Stimulated activated naive B cell treated with anti-CD40 and anti-IgM and Interleukin-4, amounts not matched to agents 10 μg/mL and 1 μg/mL and 100 μg/mL, for 72 hours (primary cell): Measurements from ENCODE around the gene TRAPPC3L.

Experiments used
- ATAC-seq, 2 donors: fragments of 150-1000 bp; cut with Tn5 transposase; replicated peaks; 2 replicates each; pipeline ENCODE4 v1.10.0; 2021; ENCODE audit warnings: moderate library complexity in 1 of 2
- DNase-seq: peaks from one replicate; pipeline ENCODE4 v3.0.0; 2021
- H3K27ac Mint-ChIP-seq: one replicate; pipeline ENCODE4 v1.8.0; 2022; ENCODE audit warnings: mild to moderate bottlenecking, mixed read lengths
- H3K27me3 Mint-ChIP-seq, 2 donors: one replicate each; pipeline ENCODE4 v1.8.0; 2022; ENCODE audit warnings: mixed read lengths in 2 of 2
- H3K36me3 Mint-ChIP-seq, 2 donors: one replicate each; pipeline ENCODE4 v1.8.0; 2022; ENCODE audit warnings: mixed read lengths in 2 of 2, mild to moderate bottlenecking in 1 of 2
- H3K4me1 Mint-ChIP-seq, 2 donors: one replicate each; pipeline ENCODE4 v1.8.0; 2022; ENCODE audit warnings: mixed read lengths in 2 of 2, mild to moderate bottlenecking in 1 of 2
- H3K4me3 Mint-ChIP-seq, 2 donors: one replicate each; pipeline ENCODE4 v1.8.0; 2022; ENCODE audit warnings: mild to moderate bottlenecking in 2 of 2, mixed read lengths in 2 of 2, moderate library complexity in 1 of 2
- H3K9me3 Mint-ChIP-seq, 2 donors: one replicate each; pipeline ENCODE4 v1.8.0; 2022; ENCODE audit warnings: mixed read lengths in 2 of 2, mild to moderate bottlenecking in 1 of 2

TRAPPC3L gene

DNA sequence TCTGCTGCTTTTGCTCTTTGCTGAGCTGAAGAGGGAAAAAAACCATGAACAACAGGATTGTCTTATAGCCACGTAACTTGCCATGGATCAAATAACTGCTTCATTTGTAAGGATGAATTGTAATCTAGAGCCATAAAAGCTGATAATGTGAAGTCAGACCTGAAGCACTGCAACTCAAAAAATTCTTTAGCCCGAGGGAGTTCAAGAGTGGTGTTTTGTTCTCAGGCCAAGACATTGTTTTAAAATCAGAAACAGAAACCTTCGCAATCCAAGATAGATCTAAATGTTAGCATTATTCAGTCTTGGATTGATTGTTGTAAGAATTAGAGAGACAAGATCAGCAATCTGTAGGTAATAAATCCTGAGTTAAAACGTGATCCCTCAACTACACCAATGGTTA is at the start of gene TRAPPC3L:
Gene TRAPPC3L (minus strand): TSS at position 34 of the 400 bp plus-strand sequence. CDS start 170 bp downstream, outside the sequence.
- DNase-seq (no peak), ATAC-seq (no peak)
- H3K9me3 Mint-ChIP-seq: no peaks in the 10 kb centered on the region
- H3K36me3 Mint-ChIP-seq: no peaks in the 10 kb centered on the region
- no peak within 1 kb of the TSS for H3K27ac Mint-ChIP-seq
- no peak within 1 kb of the TSS for H3K4me3 Mint-ChIP-seq
- H3K27me3 Mint-ChIP-seq: peaks cover 15 to 25% of the 10 kb centered on the region in 2 donors
- H3K4me1 Mint-ChIP-seq: no peaks in the 10 kb centered on the region

DNA sequence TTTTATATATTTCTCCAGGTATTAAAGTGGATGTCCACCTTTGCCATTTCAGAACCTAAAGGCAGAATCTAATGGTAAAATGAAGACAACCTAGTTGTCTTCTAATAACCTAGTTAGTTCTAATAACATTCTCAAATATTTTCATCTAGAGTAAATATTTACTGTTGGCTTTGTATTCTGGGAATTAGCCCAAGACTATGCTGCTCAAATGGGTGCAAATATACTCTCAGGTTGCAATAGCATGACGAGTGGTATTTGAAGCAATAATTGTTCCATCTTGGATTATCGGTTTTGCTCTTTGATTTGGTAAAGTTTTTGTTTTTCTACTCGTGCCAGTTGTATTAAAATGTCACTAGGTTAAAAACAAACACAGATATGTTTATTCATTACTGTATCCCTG is 49.8 kb upstream of the TRAPPC3L start:
- ATAC-seq (no peak), DNase-seq (no peak)
- Mint-ChIP-seq H3K9me3 (no peaks in the 10 kb centered on the region), H3K4me1 (no peaks in the 10 kb centered on the region), H3K4me3 (no peak overlapping the region), H3K27ac (no peak overlapping the region), H3K27me3 (no peaks in the 10 kb centered on the region), H3K36me3 (peaks cover 29 to 57% of the 10 kb centered on the region in 2 donors)

DNA sequence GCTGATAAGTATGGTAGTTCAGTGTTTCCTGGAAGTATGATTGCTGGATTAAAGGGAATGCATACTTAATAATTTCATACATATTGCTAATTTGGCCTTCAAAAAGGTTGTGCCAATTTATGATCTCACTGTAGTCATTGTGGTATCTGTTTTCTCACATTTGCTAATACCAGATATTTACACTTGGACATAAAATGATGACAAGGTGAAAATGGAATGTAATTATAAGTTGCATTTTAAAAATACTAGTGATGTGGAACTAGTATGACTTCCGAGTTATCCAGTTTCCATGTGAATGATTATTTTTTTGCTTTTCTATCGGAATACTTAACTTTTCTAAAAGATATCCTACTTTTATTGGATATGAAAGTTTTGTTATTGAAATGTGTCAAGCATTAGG is 41.3 kb upstream of the TRAPPC3L start:
- Mint-ChIP-seq H3K4me1 (no peaks in the 10 kb centered on the region), H3K4me3 (no peak overlapping the region), H3K27ac (no peak overlapping the region), H3K9me3 (no peaks in the 10 kb centered on the region), H3K36me3 (peaks cover 19 to 49% of the 10 kb centered on the region in 2 donors), H3K27me3 (no peaks in the 10 kb centered on the region)
- ATAC-seq (no peak), DNase-seq (no peak)

DNA sequence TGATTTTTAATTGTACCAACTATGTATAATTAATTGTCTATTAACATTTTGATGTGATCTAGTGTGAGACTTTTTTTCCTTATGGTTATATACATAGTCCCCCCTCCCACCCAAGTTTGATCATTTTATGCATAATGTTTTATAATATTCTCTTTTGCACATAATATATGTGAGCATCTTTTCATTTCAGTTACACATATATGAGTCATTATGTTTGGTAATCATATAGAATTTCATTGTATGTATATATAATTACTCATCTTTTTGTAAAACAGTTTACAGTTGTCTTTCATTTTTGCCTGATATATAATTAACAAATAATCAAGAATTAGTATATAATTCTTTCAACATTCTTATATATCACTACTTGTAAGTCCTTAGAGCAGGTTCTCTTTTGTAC is 40.8 kb upstream of the TRAPPC3L start:
- Mint-ChIP-seq H3K27ac (no peak overlapping the region), H3K36me3 (peaks cover 21 to 49% of the 10 kb centered on the region in 2 donors), H3K4me3 (no peak overlapping the region), H3K9me3 (no peaks in the 10 kb centered on the region), H3K27me3 (no peaks in the 10 kb centered on the region), H3K4me1 (no peaks in the 10 kb centered on the region)
- no peak for DNase-seq
- no peak for ATAC-seq

DNA sequence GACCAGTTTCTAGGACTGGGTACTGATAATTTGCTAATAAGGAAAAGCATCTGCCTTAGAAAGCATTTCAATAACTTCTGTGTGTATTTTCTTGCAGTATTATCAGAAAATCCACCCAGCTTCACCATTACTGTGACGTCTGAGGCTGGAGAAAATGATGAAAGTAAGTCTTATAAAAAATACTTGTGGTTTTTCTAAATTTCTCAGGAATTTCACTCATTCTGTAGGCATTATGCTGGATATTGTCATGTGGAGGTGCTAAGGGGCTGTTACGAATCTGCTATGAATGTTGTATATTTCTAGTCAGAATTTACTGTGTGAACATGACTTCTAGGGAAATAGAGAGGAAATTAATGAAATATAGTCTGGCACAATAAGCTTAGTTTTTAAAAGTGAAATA is 34.7 kb upstream of the TRAPPC3L start:
- no peak for ATAC-seq
- Mint-ChIP-seq H3K27ac (no peak overlapping the region), H3K36me3 (peaks cover 22 to 47% of the 10 kb centered on the region in 2 donors), H3K9me3 (no peaks in the 10 kb centered on the region), H3K27me3 (no peaks in the 10 kb centered on the region), H3K4me1 (peaks cover 10 to 14% of the 10 kb centered on the region in 2 donors), H3K4me3 (no peak overlapping the region)
- DNase-seq: no peak

DNA sequence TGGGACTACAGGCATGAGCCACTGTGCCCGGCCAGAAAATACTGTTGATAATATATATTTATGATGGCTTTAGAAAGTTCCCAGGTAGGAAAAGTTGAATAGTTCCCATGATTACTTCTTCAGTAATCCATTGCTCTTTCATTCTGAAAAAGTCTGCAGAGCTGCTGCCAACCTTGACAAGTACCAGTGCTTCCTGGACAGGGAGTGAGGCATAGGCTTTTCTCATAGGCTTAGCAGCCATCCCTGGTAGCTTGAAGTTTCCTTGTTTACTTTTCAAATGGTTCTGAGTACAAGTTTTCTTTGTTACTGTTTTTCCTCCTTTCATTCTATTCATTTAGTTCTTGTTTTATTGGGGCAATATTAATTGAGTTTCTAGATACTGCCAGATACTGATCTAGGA is 33.7 kb upstream of the TRAPPC3L start:
- Mint-ChIP-seq H3K27me3 (no peaks in the 10 kb centered on the region), H3K4me1 (peaks cover 13 to 17% of the 10 kb centered on the region in 2 donors), H3K9me3 (no peaks in the 10 kb centered on the region), H3K27ac (no peak overlapping the region), H3K4me3 (no peak overlapping the region), H3K36me3 (peaks cover 27 to 48% of the 10 kb centered on the region in 2 donors)
- DNase-seq (no peak), ATAC-seq (no peak)

DNA sequence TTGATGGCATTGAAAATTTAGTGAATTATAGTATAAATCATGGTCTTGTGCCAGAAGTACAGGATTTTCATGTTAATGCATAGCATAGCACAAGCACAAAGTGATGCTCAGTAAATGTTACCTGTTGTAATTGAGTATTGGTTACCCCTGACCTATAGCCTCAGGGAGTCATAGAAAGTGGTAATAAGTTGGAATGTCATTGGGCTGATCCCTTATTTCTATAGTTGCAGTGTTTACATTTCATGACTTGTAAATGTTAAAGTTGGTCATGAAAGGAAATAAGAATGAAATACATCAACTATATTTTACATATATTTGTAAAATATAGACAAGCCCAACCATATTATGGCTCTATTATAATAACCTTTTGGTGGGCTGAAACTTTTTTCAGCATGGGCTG is 32.9 kb upstream of the TRAPPC3L start:
- no peaks in the 10 kb centered on the region for H3K9me3 Mint-ChIP-seq
- ATAC-seq: no peak

DNA sequence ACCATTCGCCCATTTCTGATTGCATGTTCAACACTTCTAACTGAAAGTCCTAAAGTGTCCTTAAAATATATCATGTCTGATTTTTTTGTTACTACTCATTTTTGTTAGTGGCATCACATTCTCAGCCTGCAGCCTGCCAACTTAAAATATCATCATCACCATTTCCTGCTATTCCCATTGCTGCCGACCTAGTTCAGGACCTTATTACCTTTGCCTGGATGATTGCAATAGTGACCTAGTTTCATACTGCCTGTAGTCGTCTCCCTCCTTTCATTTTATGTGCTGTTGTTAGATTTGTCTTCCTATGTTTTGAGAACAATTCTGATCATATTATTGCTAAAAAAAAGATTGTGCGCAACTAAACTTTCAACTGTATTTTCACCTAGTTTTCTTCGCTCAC is 32.0 kb upstream of the TRAPPC3L start:
- Mint-ChIP-seq H3K4me3 (no peak overlapping the region), H3K4me1 (peaks cover 19 to 26% of the 10 kb centered on the region in 2 donors), H3K9me3 (no peaks in the 10 kb centered on the region), H3K27me3 (no peaks in the 10 kb centered on the region), H3K36me3 (peaks cover 28 to 48% of the 10 kb centered on the region in 2 donors), H3K27ac (no peak overlapping the region)
- DNase-seq (no peak), ATAC-seq (no peak)

More for the DNA sequence above, 32.9 kb upstream of the TRAPPC3L start:
- peaks cover 30 to 51% of the 10 kb centered on the region in 2 donors for H3K36me3 Mint-ChIP-seq
- no peak for DNase-seq
- no peaks in the 10 kb centered on the region for H3K27me3 Mint-ChIP-seq
- no peak overlapping the region for H3K4me3 Mint-ChIP-seq
- peaks cover 16 to 20% of the 10 kb centered on the region in 2 donors for H3K4me1 Mint-ChIP-seq
- no peak overlapping the region for H3K27ac Mint-ChIP-seq

DNA sequence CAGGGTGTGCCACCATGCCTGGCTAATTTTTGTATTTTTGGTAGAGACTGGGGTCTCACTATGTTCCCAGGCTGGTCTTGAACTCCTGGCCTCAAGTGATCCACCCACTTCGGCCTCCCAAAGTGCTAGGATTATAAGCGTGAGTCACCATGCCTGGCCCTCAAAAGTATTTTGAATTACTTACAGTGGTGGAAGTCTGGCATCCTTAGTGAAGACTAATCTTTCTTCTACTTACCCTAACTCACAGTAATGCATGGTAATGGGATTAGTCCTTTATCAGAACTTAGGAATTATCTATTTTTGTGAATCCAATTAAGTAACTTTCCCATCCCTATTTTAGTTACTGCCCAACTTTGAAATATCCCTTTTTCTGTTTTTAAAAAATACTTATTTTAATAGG is 29.7 kb upstream of the TRAPPC3L start:
- H3K4me1 Mint-ChIP-seq: peaks cover 22 to 42% of the 10 kb centered on the region in 2 donors
- H3K4me3 Mint-ChIP-seq: no peak overlapping the region
- no peak overlapping the region for H3K27ac Mint-ChIP-seq
- ATAC-seq (no peak), DNase-seq (no peak)
- H3K27me3 Mint-ChIP-seq: no peaks in the 10 kb centered on the region
- H3K36me3 Mint-ChIP-seq: peaks cover 26 to 43% of the 10 kb centered on the region in 2 donors
- no peaks in the 10 kb centered on the region for H3K9me3 Mint-ChIP-seq

DNA sequence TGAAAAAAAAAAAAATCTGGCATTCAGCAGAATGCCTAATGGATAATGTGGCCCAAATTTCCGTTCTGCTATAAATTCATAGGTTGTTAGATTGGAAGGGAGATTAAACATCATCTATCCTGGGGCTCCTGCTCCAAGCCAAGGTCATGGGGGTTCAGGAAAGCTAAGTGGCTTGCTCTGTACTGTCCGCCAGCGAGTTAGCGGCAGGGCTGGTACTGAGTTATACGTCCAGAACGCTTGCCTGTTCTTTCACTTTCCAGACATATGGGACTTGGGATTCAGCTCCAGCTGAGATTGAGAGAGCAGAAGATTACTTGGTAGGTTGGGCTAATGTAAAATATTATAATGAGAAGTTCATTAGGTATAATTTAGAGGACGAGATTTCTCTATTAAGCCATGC is 26.7 kb upstream of the TRAPPC3L start:
- ATAC-seq: no peak
- Mint-ChIP-seq H3K4me3 (peak overlapping the region; percentile 98 to 100), H3K4me1 (peaks cover 22 to 58% of the 10 kb centered on the region in 2 donors)

DNA sequence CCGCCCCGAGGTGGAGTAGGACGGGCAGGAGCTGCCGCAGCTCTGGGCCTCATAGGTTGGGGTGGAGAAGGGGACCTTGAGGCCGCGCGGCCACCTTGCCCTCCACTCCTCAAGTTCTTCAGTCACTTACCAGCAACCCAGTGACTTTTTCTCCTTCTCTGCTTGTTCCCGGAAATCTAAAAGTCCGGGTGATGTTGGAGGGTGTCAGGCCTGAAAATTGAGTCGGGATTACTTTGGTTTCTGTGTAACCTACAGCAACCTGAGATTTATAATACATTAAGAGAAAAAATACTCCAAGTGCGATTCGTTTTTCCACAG is 26.2 kb upstream of the TRAPPC3L start:
- Mint-ChIP-seq H3K27ac (peak overlapping the region; percentile 99), H3K9me3 (no peaks in the 10 kb centered on the region), H3K4me3 (peak overlapping the region; percentile 98 to 100), H3K36me3 (peaks cover 19 to 26% of the 10 kb centered on the region in 2 donors), H3K4me1 (peaks cover 21 to 54% of the 10 kb centered on the region in 2 donors), H3K27me3 (no peaks in the 10 kb centered on the region)
- ATAC-seq (no peak), DNase-seq (no peak)

More for the DNA sequence above, 26.7 kb upstream of the TRAPPC3L start:
- no peaks in the 10 kb centered on the region for H3K9me3 Mint-ChIP-seq
- peaks cover 19 to 28% of the 10 kb centered on the region in 2 donors for H3K36me3 Mint-ChIP-seq
- peak overlapping the region; percentile 99 for H3K27ac Mint-ChIP-seq
- no peak for DNase-seq
- H3K27me3 Mint-ChIP-seq: no peaks in the 10 kb centered on the region

DNA sequence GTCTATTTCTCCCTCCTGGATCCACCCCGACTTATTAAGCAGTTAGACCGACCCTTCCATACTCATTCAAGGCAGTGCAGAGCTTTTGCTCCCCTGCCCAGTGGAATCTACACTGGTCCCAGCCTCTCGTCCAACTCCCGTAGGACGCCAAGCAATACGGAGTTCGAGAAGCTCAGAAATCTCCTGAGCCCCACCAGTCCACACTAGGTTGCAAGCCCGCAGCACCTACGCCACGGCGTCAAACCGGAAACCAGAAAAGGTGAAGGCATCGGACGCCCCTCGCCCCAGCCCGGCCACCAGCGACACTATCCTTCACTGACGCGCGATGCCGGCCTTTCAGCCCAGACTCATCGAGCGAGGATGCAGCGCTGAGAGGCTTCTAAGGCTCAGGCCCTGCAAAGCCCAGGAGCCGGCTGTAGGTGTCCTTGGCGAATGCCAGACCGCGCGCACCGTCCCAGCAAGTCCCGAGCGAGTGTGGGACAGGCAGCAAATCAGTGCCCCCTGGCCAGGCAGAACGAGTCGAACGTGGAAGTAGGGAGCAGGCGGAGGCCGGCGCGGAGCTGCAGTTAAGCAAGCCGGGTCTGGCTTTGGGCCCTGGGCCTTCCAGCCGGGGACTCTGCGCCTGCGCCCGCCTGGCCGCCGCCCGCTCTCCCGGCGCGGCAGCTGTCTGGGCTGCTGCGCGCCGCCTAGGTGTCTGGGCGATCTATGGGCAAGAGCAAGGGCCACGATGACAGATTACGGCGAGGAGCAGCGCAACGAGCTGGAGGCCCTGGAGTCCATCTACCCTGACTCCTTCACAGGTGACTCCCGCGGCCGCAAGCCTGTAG is 25.6 kb upstream of the TRAPPC3L start, which contains the start of gene RWDD1:
Gene RWDD1 (plus strand): TSS at position 649 of the 827 bp plus-strand sequence. CDS start 79 bp downstream, at position 728.
- peak; percentile 91 to 97 for ATAC-seq
- H3K4me1 Mint-ChIP-seq: peaks cover 17 to 48% of the 10 kb centered on the region in 2 donors
- no peaks in the 10 kb centered on the region for H3K9me3 Mint-ChIP-seq
- peaks cover 14 to 21% of the 10 kb centered on the region in 2 donors for H3K36me3 Mint-ChIP-seq
- H3K27ac Mint-ChIP-seq: peak within 1 kb of the TSS; percentile 99
- H3K27me3 Mint-ChIP-seq: no peaks in the 10 kb centered on the region
- peak; percentile 99 for DNase-seq
- peak within 1 kb of the TSS; percentile 98 to 100 for H3K4me3 Mint-ChIP-seq

DNA sequence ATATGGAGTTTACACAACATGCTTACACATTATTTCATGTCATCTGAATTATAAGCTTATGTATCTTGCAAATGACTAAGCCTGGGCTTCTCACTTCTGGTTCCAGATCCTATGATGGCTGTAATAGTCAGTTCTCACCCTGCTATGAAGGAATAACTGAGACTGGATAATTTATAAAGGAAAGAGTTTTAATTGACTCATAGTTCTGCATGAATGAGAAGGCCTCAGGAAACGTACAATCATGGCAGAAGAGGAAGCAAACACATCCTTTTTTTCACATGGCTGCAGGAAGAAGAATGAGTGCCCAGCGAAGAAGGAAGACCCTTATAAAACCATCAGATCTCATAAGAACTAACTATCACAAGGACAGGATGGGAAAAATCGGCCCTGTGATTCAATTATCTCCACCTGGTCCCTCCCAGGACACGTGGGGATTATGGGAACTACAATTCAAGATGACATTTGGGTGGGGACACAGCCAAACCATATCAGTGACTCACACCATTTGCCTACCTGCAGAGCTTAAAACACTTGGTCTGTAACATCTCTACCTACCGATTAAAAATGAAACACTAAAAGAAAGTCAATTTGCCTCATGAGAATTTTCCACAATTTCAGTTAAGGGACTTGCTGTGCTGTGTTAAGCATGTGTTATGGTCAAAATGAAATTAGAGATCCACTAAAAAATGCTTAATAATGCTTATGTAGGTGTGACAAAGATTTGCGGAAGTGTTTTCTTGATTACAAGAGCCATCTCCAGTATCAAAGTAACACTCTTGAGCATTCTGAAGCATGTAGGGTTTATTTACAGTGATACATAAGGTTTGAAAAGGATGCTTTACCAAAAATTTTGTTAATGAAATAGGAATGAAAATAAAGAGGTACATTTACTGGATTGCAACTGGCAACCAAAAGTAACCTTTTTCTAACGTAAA is 23.6 kb upstream of the TRAPPC3L start:
- DNase-seq: no peak
- H3K4me3 Mint-ChIP-seq: peak overlapping the region in 1 of 2 donors; percentile 11
- peaks cover 16 to 49% of the 10 kb centered on the region in 2 donors for H3K4me1 Mint-ChIP-seq
- peaks cover 1 to 15% of the 10 kb centered on the region in 2 donors for H3K27me3 Mint-ChIP-seq
- H3K36me3 Mint-ChIP-seq: peaks cover 5 to 6% of the 10 kb centered on the region in 2 donors
- H3K9me3 Mint-ChIP-seq: no peaks in the 10 kb centered on the region
- no peak for ATAC-seq
- H3K27ac Mint-ChIP-seq: no peak overlapping the region

DNA sequence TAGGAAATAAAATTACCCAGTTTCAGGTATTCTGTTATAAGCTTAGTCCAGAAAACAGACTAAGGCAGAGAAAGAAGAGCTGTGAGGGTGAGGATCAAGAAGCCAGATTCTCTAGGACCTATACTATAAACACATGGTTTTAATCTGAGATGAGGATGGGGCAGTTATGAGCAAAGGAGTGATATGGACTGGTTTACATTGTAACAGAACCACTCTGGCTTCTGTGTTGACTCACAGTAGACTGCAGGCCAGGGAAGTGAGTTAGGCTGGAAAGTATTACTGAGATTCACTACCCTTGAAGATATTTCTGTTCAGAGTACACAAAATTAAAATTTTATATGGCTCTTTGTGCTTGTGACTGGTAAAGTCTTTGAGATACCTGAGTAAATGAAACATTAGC is 22.6 kb upstream of the TRAPPC3L start:
- DNase-seq (no peak), ATAC-seq (no peak)
- Mint-ChIP-seq H3K36me3 (peaks cover 3% of the 10 kb centered on the region in 2 donors), H3K27ac (no peak overlapping the region), H3K9me3 (no peaks in the 10 kb centered on the region), H3K4me3 (no peak overlapping the region), H3K27me3 (peaks cover 9 to 21% of the 10 kb centered on the region in 2 donors), H3K4me1 (peaks cover 13 to 47% of the 10 kb centered on the region in 2 donors)
